GM13977 (cell line): ENCODE measurements around the gene ZMIZ1.

Experiments
- DNase-seq: peaks from one replicate; pipeline ENCODE4 v3.0.0; 2012; ENCODE audit warnings: low spot score
- in situ Hi-C: fragments of 300-500 bp; cut with MboI; formaldehyde crosslinking; loops from one replicate; pipeline ENCODE4 v1.12.0; 2022; ENCODE audit warnings: low sequenced_read_pairs, low pct_unique_long_range_greater_than_20kb, mixed read lengths, inconsistent platforms; ENCODE audit not compliant: unreplicated experiment
- TF ChIP-seq, protein P1 (sequence below): IDR thresholded peaks from 2 replicates; pipeline ENCODE4 v1.5.1; 2012; ENCODE audit warnings: mild to moderate bottlenecking, control low read depth; ENCODE audit not compliant: insufficient read depth; ENCODE audit errors: extremely low read depth, missing control alignments

Gene ZMIZ1

DNA sequence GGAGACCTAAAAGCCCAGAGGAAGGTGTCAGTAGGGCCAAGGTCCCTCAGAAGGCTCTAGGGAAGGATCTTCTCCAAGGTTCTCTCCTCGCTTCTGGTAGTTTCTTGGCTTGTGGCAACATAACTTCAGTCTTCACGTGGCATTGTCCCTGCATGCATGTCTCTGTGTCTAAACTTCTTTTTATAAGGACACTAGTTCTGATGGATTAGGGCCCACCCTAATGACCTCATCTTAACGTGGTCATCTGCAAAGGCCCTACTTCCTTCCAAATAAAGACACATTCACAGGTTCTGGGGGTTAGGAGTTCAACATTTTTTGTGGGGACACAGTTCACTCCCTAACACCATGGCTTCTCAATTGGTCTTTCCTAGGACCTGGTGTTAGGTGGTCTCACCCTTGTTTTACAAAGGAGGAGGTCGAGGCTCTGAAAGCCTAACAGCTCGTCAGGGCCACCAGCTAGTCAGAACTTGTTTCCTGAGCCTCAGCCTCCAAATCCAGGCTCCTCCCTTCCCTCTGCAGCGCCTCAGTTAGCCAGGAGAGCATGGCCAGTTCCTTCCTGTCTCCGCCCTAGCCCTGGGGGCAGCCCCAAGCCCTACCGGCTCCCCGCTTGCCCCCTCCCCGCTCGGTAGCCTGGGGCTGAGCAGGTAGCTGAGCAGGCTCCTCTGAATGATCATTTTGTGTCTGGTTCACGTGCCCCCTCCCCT, 168.8 kb downstream of the ZMIZ1 start:
- DNase-seq: no peak
- in situ Hi-C loops: no loop called here
- TF ChIP-seq, protein P1, sequence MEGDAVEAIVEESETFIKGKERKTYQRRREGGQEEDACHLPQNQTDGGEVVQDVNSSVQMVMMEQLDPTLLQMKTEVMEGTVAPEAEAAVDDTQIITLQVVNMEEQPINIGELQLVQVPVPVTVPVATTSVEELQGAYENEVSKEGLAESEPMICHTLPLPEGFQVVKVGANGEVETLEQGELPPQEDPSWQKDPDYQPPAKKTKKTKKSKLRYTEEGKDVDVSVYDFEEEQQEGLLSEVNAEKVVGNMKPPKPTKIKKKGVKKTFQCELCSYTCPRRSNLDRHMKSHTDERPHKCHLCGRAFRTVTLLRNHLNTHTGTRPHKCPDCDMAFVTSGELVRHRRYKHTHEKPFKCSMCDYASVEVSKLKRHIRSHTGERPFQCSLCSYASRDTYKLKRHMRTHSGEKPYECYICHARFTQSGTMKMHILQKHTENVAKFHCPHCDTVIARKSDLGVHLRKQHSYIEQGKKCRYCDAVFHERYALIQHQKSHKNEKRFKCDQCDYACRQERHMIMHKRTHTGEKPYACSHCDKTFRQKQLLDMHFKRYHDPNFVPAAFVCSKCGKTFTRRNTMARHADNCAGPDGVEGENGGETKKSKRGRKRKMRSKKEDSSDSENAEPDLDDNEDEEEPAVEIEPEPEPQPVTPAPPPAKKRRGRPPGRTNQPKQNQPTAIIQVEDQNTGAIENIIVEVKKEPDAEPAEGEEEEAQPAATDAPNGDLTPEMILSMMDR: no peak

DNA sequence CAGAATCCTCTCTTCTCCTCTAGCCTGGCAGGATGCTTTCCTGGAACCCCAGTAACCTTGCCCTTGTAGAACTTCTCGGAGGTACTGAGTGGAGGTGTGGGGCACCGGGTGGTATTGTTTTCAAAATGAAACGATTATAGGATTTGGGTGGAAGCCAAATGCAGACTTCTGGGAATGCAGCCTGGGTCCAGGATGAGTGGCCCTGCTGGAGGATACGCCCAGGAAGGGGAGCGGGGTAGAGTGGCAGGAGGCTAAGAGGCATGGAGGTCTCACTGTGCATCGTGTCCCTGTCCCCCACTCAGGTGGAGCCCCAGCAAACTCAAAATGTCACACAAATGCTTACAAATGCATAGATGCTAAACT, 169.4 kb downstream of the ZMIZ1 start:
- in situ Hi-C loops: no loop called here
- DNase-seq: no peak
- TF ChIP-seq, protein P1: no peak

DNA sequence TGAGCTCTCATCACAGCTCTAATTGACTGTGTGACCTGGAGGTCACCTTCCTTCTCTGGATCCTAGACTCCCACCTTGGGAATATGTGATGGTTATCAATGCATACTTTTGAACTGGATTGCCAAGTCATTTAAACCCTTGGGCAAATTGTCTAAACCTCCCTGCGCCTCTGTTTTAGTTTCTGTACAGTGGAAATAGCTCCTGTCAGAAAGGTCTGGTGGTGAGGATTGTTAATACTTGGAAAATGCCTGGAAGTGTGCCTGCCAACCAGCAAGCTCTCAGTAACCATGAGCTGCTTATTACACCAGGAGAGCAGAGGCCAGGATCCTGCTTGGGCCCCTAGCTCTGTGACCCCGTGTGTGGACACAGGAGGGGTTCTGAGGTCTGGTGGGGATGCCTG, 169.8 kb downstream of the ZMIZ1 start:
- no peak for DNase-seq
- TF ChIP-seq, protein P1: no peak
- in situ Hi-C loops: no loop called here

DNA sequence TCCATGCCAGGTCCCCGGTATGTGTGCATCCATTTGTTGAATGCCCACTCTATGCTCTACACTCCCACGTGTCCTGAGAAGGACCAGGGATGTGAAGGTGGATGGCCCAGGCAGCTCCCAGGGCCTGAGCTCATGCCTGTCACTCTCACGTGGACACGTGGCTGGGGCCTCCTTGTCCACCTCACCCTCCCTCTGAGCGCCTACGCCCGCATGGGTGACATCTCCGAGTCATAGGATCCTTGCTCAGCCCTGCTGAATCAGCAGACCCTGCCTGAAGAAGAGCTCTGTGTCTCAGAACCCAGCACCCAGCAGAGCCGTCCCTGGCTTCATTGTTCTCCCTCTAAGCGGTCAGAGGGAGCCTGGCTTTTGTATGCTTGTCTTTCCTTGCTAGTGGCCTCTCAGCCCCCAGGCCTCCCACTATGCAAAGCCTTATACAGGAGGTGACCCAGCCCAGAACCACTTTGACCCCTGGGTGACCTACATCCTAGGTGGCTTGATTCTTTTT, 170.6 kb downstream of the ZMIZ1 start:
- DNase-seq: no peak
- in situ Hi-C loops: no loop called here
- TF ChIP-seq, protein P1: no peak

DNA sequence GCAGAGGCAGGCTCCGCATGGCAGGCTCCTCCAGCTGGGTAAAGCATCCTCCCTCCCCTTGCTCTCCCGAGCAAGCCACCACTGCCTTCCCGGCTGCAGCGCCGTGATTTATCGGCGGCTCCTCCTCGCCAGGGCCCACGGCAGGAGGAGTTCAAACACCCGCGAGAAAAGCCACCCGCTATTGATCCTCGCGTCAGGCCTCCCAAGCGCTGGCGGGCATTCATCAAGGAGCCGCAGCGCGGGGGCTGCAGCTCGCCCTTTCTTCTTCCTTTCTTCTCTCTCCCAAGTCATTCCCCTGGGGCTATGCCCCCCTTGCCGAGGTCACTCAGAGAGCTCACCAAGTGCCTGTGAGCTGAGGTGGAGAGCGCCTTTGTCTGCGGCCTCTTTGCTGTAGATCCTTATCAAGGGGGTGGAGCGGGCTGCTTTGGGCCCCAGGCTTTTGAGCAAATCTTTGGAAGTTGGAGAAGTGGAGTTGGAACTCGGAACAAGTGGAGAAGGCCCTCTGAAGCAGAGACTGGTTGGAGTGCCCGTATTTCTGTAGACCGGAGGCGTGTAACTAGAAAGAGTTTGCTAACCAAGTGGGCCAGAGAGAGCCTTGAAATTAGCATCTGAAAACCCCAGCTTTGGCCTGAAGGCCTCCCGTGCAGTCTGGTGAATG, 171.3 kb downstream of the ZMIZ1 start:
- TF ChIP-seq, protein P1: no peak
- DNase-seq: no peak
- in situ Hi-C loops: no loop called here

DNA sequence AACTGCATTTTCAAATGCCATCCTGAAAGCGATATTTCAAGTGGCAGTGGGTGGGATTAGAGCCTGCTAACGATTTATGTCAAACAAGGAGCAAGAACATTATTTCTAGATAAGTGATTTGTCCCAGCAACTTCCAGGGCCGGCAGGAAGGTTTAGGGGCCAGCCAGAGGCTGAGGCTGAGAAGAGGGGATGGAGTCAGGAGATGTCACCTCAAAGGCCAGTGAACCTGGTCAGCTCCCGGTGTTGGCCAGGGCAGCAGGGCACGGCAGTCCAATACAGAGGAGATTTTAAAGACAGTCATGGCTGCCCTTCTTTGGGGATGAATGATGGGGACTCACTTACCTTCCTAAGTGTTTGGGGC, 172.8 kb downstream of the ZMIZ1 start:
- in situ Hi-C loops: no loop called here
- TF ChIP-seq, protein P1: no peak
- no peak for DNase-seq
